Measurements from ENCODE around the gene UPK3A. TPM values are rescaled to one million over a fixed set of nuclear protein-coding genes. Genes with fewer than 3 reads are reported as not detected.
A peak's percentile ranks its signal among the peaks of the same experiment; 100 is the strongest.

Gene UPK3A
- total and polyA plus RNA-seq, 2 of the 13 experiments (the other 11 are each of a cell fraction or from before 2014, with no cell fraction given) = 10.5 to 13.8 TPM

DNA sequence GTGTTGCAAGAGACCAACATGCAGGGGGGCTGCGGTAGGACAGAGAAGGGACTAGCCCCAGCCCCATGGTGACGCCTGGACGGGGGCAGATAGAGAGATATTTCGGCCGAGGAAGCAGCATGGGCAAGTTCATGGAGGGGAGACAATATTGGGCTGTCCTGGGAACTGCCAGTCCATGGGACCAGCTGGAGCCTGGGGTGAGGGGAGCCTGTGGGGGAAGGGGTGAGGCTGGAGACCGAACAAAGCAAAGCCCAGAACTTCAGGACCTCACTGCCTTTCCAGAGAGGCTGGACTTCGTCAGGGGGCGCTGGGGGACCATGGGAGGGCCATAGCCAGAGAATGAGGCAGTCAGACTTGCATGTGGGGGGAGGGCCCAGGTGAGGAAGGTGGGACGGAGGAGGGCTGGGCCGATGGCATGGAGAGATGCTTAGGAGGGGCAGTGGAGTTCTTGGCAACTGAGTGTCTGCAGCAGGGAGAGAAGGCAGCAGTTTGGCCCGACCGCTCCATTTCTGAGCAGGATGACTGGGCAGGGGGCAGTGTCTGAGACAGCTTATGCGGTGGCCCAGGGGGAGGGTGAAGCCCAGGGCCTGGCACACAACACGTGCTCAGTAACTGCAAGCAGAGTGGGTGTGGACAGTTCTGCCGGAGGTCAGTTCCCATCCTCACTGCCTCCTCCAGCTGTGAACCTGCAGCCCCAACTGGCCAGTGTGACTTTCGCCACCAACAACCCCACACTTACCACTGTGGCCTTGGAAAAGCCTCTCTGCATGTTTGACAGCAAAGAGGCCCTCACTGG lies 712 bp downstream of the UPK3A start (continued):
- TF ChIP-seq, protein P1, sequence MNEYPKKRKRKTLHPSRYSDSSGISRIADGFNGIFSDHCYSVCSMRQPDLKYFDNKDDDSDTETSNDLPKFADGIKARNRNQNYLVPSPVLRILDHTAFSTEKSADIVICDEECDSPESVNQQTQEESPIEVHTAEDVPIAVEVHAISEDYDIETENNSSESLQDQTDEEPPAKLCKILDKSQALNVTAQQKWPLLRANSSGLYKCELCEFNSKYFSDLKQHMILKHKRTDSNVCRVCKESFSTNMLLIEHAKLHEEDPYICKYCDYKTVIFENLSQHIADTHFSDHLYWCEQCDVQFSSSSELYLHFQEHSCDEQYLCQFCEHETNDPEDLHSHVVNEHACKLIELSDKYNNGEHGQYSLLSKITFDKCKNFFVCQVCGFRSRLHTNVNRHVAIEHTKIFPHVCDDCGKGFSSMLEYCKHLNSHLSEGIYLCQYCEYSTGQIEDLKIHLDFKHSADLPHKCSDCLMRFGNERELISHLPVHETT (CRISPR knock-in tag; conservative IDR thresholded peaks at IDR 0.05) = no peak
- peak; percentile 96 for TF ChIP-seq ZNF687 (CRISPR knock-in tag; IDR thresholded peaks at IDR 0.05)
- 0 out of 2 replicates have a peak, but pooled peaks have one; percentile 51 for TF ChIP-seq TARDBP (CRISPR knock-in tag; IDR thresholded peaks at IDR 0.05)
- TF ChIP-seq TBX2 (CRISPR knock-in tag; IDR thresholded peaks at IDR 0.05; ENCODE audit: borderline replicate concordance) = peak; percentile 46; the same call in 1 of the 2 replicates
- TF ChIP-seq AKAP8 (CRISPR knock-in tag; IDR thresholded peaks at IDR 0.05) = peak; percentile 37; the same call in 1 of the 2 replicates
- peak; percentile 82 for TF ChIP-seq CTCF (CRISPR knock-in tag; IDR thresholded peaks at IDR 0.05)
- TF ChIP-seq ZFP91 (CRISPR knock-in tag; IDR thresholded peaks at IDR 0.05; ENCODE audit: borderline replicate concordance) = peak; percentile 69; the same call in 1 of the 2 replicates
- TF ChIP-seq FOSL2 (CRISPR knock-in tag; IDR thresholded peaks at IDR 0.05) = no peak
- TF ChIP-seq NPAS2 (CRISPR knock-in tag; IDR thresholded peaks at IDR 0.05; ENCODE audit: borderline replicate concordance) = no peak
- TF ChIP-seq, protein P2, sequence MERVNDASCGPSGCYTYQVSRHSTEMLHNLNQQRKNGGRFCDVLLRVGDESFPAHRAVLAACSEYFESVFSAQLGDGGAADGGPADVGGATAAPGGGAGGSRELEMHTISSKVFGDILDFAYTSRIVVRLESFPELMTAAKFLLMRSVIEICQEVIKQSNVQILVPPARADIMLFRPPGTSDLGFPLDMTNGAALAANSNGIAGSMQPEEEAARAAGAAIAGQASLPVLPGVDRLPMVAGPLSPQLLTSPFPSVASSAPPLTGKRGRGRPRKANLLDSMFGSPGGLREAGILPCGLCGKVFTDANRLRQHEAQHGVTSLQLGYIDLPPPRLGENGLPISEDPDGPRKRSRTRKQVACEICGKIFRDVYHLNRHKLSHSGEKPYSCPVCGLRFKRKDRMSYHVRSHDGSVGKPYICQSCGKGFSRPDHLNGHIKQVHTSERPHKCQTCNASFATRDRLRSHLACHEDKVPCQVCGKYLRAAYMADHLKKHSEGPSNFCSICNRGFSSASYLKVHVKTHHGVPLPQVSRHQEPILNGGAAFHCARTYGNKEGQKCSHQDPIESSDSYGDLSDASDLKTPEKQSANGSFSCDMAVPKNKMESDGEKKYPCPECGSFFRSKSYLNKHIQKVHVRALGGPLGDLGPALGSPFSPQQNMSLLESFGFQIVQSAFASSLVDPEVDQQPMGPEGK (CRISPR knock-in tag; IDR thresholded peaks at IDR 0.05) = peak; percentile 61
- no peak for TF ChIP-seq PLSCR1 (CRISPR knock-in tag; IDR thresholded peaks at IDR 0.05; ENCODE audit: borderline replicate concordance)
- no peak for TF ChIP-seq NR2F6 (IDR thresholded peaks at IDR 0.05)
- no peak; the same call in 1 of the 2 replicates for TF ChIP-seq NR2F6 (CRISPR knock-in tag; IDR thresholded peaks at IDR 0.05)
- no peak for TF ChIP-seq STAT5B (CRISPR knock-in tag; IDR thresholded peaks at IDR 0.05)
- TF ChIP-seq ETS1 (CRISPR knock-in tag; IDR thresholded peaks at IDR 0.05) = no peak
